T-helper 2 cell treated with Interferon-gamma antibody and Interleukin-4, amounts not matched to agents 100 ng/mL and 5 ng/mL, for 36 hours (primary cell): Measurements from ENCODE around the gene AFAP1L2. TPM values are rescaled to one million over a fixed set of nuclear protein-coding genes. Genes with fewer than 3 reads are reported as not detected.

Experiments
- intact Hi-C: fragments of 100-400 bp; cut with micrococcal nuclease; formaldehyde crosslinking; loops from one replicate; pipeline ENCODE4 v1.15.1; 2023
- total RNA-seq: library from RNA; stranded (reverse); gene quantifications from 2 replicates; pipeline ENCODE4 v1.2.3, GENCODE V29; 2022

Gene AFAP1L2
- total RNA-seq, 1 donor from 2014 or later: 1.9 TPM

GRCh38 chr10:114315566-114316420 lies 88.5 kb downstream of the AFAP1L2 start:
- intact Hi-C loops: no loop called here

GRCh38 chr10:114313866-114314265 lies 90.4 kb downstream of the AFAP1L2 start:
- intact Hi-C loops: no loop called here

DNA sequence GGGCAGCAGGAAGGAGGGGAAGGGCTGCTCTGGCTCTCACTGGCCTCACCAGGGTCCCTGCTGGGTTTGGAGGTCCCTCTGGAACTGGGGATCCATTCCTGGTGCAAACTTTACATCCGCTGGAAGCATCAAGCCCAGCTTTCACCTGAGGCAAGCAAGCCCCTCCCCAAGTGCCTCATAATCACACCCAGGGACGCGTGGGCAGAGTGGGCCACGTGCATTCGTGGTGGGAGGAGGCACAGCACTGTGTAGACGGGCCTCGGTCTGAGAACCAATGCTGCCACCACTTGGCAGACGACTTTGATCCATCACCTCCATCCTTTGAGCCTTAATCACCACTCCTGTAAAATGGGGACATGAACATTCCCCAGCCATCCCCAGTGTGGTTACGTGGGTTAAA lies 91.2 kb downstream of the AFAP1L2 start:
- intact Hi-C loops: no loop called here

DNA sequence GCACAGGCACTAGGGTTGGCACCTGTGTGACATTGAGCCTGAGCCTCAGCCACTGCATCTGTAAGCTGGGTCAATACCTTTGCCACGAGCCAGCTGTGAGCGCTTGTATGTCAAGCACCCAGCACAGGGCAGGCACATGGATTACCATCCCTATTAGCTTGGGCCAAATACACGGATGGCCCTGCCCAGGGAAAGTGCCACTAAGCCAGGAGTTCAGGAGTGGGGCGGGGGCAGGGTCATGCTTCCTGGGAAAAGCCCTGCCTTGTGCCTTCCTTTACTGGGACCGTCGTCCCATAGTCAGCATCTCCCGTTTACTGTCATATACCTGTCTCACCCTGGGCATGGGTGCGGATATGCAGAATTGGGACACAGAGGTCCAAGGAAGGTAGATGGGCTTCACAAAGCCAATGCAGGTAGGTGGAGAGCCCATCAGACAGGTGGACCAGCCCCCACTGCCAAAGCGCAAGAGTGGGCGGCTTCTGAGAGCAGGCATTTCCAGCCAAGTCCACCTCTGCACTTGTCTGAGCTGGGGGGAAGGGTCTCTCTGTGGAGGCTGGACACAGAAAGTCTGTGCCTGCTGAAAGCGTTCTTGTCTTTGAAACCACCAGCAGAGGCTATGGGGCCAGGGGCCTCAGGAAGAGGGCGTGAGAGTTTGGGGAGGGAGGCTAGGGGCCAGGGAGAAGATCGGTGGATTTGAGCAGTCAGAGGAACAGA lies 92.6 kb downstream of the AFAP1L2 start:
- intact Hi-C loops: no loop called here

DNA sequence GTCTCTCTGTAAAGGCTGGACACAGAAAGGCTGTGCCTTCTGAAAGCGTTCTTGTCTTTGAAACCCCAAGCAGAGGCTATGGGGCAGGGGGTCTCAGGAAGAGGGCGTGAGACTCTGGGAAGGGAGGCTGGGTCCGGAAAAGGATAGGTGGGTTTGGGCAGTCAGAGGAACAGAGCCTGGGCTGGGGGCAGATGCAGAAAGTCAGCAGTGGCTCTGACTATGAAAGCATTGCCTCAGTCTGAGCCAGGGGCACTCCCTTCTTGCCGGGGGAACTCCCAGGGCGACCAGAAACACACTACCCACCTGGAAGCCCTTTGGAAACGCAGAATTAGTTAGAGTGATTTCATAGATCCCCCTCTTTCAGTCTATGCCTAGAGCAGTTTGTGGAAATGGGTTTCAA lies 93.3 kb downstream of the AFAP1L2 start:
- intact Hi-C loops: no loop called here

GRCh38 chr10:114310346-114310745 lies 94.0 kb downstream of the AFAP1L2 start:
- intact Hi-C loops: no loop called here

GRCh38 chr10:114309364-114309651 lies 95.0 kb downstream of the AFAP1L2 start:
- intact Hi-C loops: loop anchor here (10.0 kb wide), 1 partner anchor 565 kb away; no protein-coding TSS in a partner anchor

GRCh38 chr10:114308531-114309363 lies 95.6 kb downstream of the AFAP1L2 start:
- intact Hi-C loops: loop anchor here (10.0 kb wide), 1 partner anchor 566 kb away; no protein-coding TSS in a partner anchor

- intact Hi-C loops: loop anchor here (10.0 kb wide), 1 partner anchor 567 kb away; no protein-coding TSS in a partner anchor
Observed at GRCh38 chr10:114307731-114308130, 96.6 kb downstream of the AFAP1L2 start.

- intact Hi-C loops: loop anchor here (10.0 kb wide), 1 partner anchor 568 kb away; no protein-coding TSS in a partner anchor
Observed at GRCh38 chr10:114306116-114306973, 98.0 kb downstream of the AFAP1L2 start.

DNA sequence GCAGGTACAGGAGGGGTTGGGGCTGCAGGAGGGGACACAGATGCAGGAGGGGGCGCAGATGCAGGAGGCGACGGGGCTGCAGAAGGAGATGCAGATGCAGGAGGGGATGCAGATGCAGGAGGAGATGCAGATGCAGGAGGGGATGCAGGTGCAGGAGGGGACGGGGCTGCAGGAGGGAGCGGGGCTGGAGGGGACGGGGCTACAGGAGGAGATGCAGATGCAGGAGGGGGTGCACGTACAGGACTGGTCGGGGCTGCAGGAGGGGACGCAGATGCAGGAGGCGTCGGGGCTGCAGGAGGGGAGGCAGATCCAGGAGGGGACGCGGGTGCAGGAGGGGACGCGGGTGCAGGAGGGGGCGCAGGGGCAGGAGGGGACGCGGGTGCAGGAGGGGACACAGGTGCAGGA lies 98.8 kb downstream of the AFAP1L2 start:
- intact Hi-C loops: loop anchor here (2.0 to 10.0 kb wide), 4 partner anchors 131 to 569 kb away; no protein-coding TSS in a partner anchor

DNA sequence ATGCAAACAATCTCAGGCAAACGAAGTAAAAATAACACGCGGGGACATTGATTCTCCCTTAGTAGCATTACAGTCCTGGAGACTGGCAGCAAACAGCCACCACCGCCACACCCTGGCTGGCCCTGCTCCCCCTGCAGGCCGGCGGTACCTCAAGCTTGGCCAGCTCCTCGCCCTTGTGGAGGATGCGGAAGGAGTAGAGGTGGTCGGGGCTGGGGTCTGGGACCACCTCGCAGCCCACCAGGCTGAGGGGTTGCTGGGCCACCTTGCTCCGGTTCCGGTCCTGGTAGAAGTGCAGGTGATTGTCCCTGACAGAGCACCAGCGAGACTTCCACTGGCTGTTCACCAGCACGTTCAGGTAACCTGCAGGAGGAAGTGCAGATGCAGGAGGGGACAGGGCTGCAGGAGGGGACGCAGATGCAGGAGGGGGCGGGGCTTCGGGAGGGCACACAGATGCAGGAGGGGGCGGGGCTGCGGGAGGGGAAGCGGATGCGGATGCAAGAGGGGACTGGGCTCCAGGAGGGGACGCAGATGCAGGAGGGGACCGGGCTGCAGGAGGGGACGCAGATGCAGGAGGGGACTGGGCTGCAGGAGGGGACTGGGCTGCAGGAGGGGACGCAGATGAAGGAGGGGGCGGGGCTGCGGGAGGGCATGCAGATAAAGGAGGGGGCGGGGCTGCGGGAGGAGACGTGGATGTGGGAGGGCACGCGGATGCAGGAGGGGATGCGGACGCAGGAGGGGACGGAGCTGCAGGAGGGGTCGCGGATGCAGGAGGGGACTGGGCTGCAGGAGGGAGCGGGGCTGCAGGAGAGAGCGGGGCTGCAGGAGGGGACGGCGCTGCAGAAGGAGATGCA lies 99.5 kb downstream of the AFAP1L2 start:
- intact Hi-C loops: loop anchor here (1.0 to 10.0 kb wide), 10 partner anchors 83 to 825 kb away; partner anchors contain the start of gene CCDC186

GRCh38 chr10:114304017-114304570 lies 100.2 kb downstream of the AFAP1L2 start:
- intact Hi-C loops: loop anchor here (1.0 to 10.0 kb wide), 10 partner anchors 83 to 825 kb away; partner anchors contain the start of gene CCDC186

DNA sequence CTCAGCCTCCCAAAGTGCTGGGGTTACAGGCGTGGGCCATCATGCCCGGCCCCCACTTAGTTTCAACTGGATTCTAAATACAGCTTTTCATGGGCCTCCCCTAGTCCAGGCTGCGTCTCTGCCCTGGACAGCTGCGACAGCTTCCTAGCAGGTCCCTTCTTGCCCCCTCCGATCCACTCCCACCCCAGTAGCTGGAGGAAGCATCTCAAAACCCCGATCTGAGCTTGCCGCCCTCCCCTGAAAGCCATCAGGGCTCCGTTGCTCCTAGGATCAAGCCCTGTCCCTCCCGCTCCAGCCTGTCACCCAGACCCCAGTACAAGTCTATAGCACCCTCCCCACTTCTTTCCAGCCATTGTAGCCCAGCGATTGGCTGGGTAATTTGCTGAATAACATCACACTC lies 100.7 kb downstream of the AFAP1L2 start:
- intact Hi-C loops: loop anchor here (5.0 to 10.0 kb wide), 3 partner anchors 84 to 571 kb away; no protein-coding TSS in a partner anchor

- intact Hi-C loops: loop anchor here (5.0 to 10.0 kb wide), 3 partner anchors 85 to 573 kb away; no protein-coding TSS in a partner anchor
Observed at GRCh38 chr10:114301951-114302710, 102.2 kb downstream of the AFAP1L2 start.

- intact Hi-C loops: loop anchor here (5.0 to 10.0 kb wide), 3 partner anchors 86 to 574 kb away; no protein-coding TSS in a partner anchor
Observed at GRCh38 chr10:114301177-114301576, 103.1 kb downstream of the AFAP1L2 start.

DNA sequence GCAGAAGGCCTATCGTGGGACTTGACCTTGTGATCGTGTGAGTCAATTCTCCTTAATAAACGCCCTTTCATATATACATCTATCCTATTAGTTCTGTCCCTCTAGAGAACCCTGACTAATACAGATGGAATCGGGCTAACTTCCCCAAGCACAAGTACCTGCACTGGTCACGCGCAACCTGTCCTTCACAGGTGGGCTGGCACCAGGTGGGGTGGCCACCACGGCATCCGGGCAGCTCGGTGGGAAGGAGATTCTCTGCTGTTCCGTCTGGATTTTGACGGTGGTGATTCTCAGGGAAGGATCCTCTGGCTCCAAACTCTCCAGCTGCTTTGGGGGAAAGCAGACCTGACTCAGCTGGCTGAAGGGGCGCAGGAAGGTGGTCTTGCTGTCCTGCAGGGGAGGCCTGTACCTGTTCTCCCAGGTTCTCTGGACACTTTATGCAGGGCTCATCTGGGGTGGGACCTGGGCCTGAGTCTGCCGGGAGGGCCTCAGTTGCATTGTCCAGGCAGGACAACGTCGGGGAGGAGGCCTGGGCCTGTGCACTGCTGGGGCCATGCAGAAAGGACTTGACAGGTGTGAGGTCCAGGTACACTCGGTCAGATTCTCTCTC lies 104.2 kb downstream of the AFAP1L2 start:
- intact Hi-C loops: loop anchor here (5.0 to 10.0 kb wide), 3 partner anchors 87 to 575 kb away; no protein-coding TSS in a partner anchor
